GM23338 (cell line): ENCODE data around the gene NUP50.

Source experiments
- EZH2 ChIP-seq: fragments of 200-600 bp; sonication (generic); IDR thresholded peaks from one replicate; pipeline ENCODE4 v1.8.0; 2017; ENCODE audit warnings: antibody characterized with exemption, mild to moderate bottlenecking, low read depth; ENCODE audit not compliant: unreplicated experiment
- POLR2AphosphoS5 ChIP-seq: IDR thresholded peaks from 2 replicates; pipeline ENCODE4 v1.6.1; 2016; ENCODE audit warnings: antibody characterized with exemption, low read depth
- TF ChIP-seq, protein P1 (sequence below), 2 experiments: fragments of 200-600 bp in 1 of 2; sonication (generic) in 1 of 2; conservative IDR thresholded peaks; 2 replicates each; pipeline versions ENCODE4 v1.5.1 to v1.6.1; 2016 to 2017; ENCODE audit warnings: antibody characterized with exemption in 2 of 2, low read depth in 2 of 2, mild to moderate bottlenecking in 2 of 2, moderate library complexity in 1 of 2
- TF ChIP-seq, protein P2 (sequence below): IDR thresholded peaks from 2 replicates; pipeline ENCODE4 v1.6.1; 2016; ENCODE audit warnings: antibody characterized with exemption

DNA sequence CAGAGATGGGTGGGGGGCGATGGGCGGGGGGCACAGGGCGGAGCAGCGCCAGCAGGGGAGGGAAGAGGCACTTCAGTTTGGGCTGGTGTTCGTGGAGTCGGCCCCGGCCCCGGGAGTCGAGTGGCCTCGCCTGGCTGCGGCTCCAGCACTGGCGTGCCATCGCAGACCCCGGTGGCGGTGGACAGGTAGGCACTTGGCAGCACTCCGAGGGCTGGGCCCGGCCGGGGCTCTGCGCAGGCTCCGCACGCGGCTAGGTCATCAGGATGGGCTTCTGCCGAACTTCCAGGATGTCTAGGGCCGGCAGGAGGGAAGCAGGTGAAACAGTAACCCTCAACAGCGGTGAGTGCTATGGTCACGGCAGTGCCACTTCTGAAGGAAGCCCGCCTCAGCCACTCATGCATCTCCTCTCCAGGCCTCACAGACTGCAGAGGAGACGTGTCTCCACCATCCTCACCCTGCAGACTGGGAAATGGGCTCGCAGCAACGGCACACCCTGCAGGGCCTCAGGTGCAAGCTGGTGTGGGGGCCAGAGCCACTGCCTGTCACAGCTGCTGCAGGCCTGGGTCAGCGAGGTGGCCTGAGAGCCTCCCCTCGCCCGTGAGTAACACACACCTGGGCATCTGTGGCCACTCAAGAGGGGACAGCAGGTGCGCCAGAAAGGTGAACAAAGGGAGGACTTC lies 33.3 kb downstream of the NUP50 start:
- TF ChIP-seq, protein P1, sequence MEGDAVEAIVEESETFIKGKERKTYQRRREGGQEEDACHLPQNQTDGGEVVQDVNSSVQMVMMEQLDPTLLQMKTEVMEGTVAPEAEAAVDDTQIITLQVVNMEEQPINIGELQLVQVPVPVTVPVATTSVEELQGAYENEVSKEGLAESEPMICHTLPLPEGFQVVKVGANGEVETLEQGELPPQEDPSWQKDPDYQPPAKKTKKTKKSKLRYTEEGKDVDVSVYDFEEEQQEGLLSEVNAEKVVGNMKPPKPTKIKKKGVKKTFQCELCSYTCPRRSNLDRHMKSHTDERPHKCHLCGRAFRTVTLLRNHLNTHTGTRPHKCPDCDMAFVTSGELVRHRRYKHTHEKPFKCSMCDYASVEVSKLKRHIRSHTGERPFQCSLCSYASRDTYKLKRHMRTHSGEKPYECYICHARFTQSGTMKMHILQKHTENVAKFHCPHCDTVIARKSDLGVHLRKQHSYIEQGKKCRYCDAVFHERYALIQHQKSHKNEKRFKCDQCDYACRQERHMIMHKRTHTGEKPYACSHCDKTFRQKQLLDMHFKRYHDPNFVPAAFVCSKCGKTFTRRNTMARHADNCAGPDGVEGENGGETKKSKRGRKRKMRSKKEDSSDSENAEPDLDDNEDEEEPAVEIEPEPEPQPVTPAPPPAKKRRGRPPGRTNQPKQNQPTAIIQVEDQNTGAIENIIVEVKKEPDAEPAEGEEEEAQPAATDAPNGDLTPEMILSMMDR (conservative IDR thresholded peaks at IDR 0.05; ENCODE audit: low read depth in 2 of 2) = no peak
- TF ChIP-seq POLR2AphosphoS5 = no peak
- TF ChIP-seq, protein P2, sequence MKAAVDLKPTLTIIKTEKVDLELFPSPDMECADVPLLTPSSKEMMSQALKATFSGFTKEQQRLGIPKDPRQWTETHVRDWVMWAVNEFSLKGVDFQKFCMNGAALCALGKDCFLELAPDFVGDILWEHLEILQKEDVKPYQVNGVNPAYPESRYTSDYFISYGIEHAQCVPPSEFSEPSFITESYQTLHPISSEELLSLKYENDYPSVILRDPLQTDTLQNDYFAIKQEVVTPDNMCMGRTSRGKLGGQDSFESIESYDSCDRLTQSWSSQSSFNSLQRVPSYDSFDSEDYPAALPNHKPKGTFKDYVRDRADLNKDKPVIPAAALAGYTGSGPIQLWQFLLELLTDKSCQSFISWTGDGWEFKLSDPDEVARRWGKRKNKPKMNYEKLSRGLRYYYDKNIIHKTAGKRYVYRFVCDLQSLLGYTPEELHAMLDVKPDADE = no peak
- no peak for TF ChIP-seq EZH2
